SU-DHL-6 (cell line): ENCODE data around the gene CCDC187.

Experiments
- H2AFZ ChIP-seq: fragments of 200-600 bp; sonication (generic); 2 replicates; pipeline ENCODE4 v1.6.1; 2014; ENCODE audit warnings: low read depth, mild to moderate bottlenecking, moderate library complexity, mixed read lengths, antibody characterized with exemption, low read length; ENCODE audit not compliant: severe bottlenecking
- H3F3A ChIP-seq: fragments of 200-600 bp; shearing (Covaris generic); 2 replicates; pipeline ENCODE4 v1.6.0; 2016; ENCODE audit warnings: antibody characterized with exemption, mild to moderate bottlenecking; ENCODE audit not compliant: insufficient read depth
- H3K27ac ChIP-seq: fragments of 200-600 bp; sonication (generic); 2 replicates; pipeline ENCODE4 v1.5.1; 2016; ENCODE audit warnings: low read depth, mild to moderate bottlenecking, low read length, moderate library complexity, mixed read lengths
- H3K27me3 ChIP-seq: fragments of 200-600 bp; sonication (generic), shearing (Covaris generic); 2 replicates; pipeline ENCODE4 v1.6.0; 2014; ENCODE audit warnings: mild to moderate bottlenecking, low read length
- H3K36me3 ChIP-seq: fragments of 200-600 bp; sonication (generic); 2 replicates; pipeline ENCODE4 v1.6.1; 2014; ENCODE audit warnings: mild to moderate bottlenecking, low read length, mixed read lengths
- H3K4me2 ChIP-seq: fragments of 300-600, 200-600 bp; shearing (Covaris generic), sonication (generic); 2 replicates; pipeline ENCODE4 v1.6.0; 2014; ENCODE audit warnings: low read length, low read depth, mild to moderate bottlenecking; ENCODE audit not compliant: poor library complexity, severe bottlenecking
- H3K4me3 ChIP-seq: fragments of 200-600 bp; sonication (generic); 2 replicates; pipeline ENCODE4 v1.5.1; 2014; ENCODE audit warnings: antibody characterized with exemption, low read length, mild to moderate bottlenecking, mixed read lengths; ENCODE audit not compliant: insufficient read depth, poor library complexity, severe bottlenecking
- H3K79me2 ChIP-seq: fragments of 200-600 bp; sonication (generic); 2 replicates; pipeline ENCODE4 v1.6.1; 2014; ENCODE audit warnings: mild to moderate bottlenecking, low read length, moderate library complexity; ENCODE audit not compliant: insufficient read depth
- H3K9ac ChIP-seq: fragments of 200-600 bp; sonication (generic); 2 replicates; pipeline ENCODE4 v1.7.0; 2014; ENCODE audit warnings: mild to moderate bottlenecking, low read length
- H3K9me2 ChIP-seq: fragments of 200-600 bp; sonication (generic); replicated peaks from 2 replicates; pipeline ENCODE4 v1.6.1; 2014; ENCODE audit warnings: low read length; ENCODE audit not compliant: insufficient read depth
- H3K9me3 ChIP-seq: fragments of 200-600 bp; sonication (generic); 2 replicates; pipeline ENCODE4 v1.6.1; 2014; ENCODE audit warnings: low read length, mixed read lengths; ENCODE audit not compliant: insufficient read depth
- H4K20me1 ChIP-seq: fragments of 200-600 bp; sonication (generic); 2 replicates; pipeline ENCODE4 v1.6.1; 2014; ENCODE audit warnings: low read depth, mild to moderate bottlenecking, antibody characterized with exemption, low read length, moderate library complexity, mixed read lengths
- CTCF ChIP-seq: fragments of 200-600 bp; sonication (generic); IDR thresholded peaks from one replicate; pipeline ENCODE4 v1.5.1; 2017; ENCODE audit warnings: antibody characterized with exemption, mild to moderate bottlenecking, low read length, moderate library complexity; ENCODE audit not compliant: insufficient read depth, poor library complexity, severe bottlenecking
- EZH2phosphoT487 ChIP-seq: fragments of 200-600 bp; sonication (generic), shearing (Covaris generic); conservative IDR thresholded peaks from 2 replicates; pipeline ENCODE4 v1.6.1; 2018; ENCODE audit warnings: mild to moderate bottlenecking, antibody characterized with exemption, low read length, moderate library complexity, mixed read lengths

The CCDC187 gene

GRCh38 chr9:136258786-136259516, 44.9 kb downstream of the CCDC187 start:
- H3K9me2 ChIP-seq, result no peaks in the 10 kb centered on the region
- H2AFZ ChIP-seq, result no peak overlapping the region
- H3K4me3 ChIP-seq, result no peak overlapping the region
- H3F3A ChIP-seq, result no peaks in the 10 kb centered on the region
- TF ChIP-seq EZH2phosphoT487, result no peak
- no peak for TF ChIP-seq CTCF
- H4K20me1 ChIP-seq, result no peaks in the 10 kb centered on the region
- no peak overlapping the region for H3K27ac ChIP-seq
- H3K9me3 ChIP-seq, result no peaks in the 10 kb centered on the region
- no peaks in the 10 kb centered on the region for H3K79me2 ChIP-seq
- no peak overlapping the region for H3K9ac ChIP-seq
- no peaks in the 10 kb centered on the region for H3K36me3 ChIP-seq
- H3K4me2 ChIP-seq, result no peak overlapping the region
- no peaks in the 10 kb centered on the region for H3K27me3 ChIP-seq

- no peaks in the 10 kb centered on the region for H3K79me2 ChIP-seq
- no peaks in the 10 kb centered on the region for H3K36me3 ChIP-seq
- no peak overlapping the region for H3K9ac ChIP-seq
- no peaks in the 10 kb centered on the region for H3K27me3 ChIP-seq
- no peak overlapping the region for H3K4me3 ChIP-seq
- no peak overlapping the region for H3K27ac ChIP-seq
- H3K9me2 ChIP-seq, result no peaks in the 10 kb centered on the region
- no peak overlapping the region for H3K4me2 ChIP-seq
- no peaks in the 10 kb centered on the region for H4K20me1 ChIP-seq
- TF ChIP-seq EZH2phosphoT487 (no peak), CTCF (no peak)
- no peaks in the 10 kb centered on the region for H3K9me3 ChIP-seq
- no peak overlapping the region for H2AFZ ChIP-seq
- H3F3A ChIP-seq, result no peaks in the 10 kb centered on the region
Measured at GRCh38 chr9:136258299-136258625, 45.6 kb downstream of the CCDC187 start.

- Histone ChIP-seq H3K27me3 (no peaks in the 10 kb centered on the region), H3K9ac (no peak overlapping the region), H3K27ac (no peak overlapping the region), H3F3A (no peaks in the 10 kb centered on the region), H3K9me2 (no peaks in the 10 kb centered on the region), H2AFZ (no peak overlapping the region), H3K9me3 (no peaks in the 10 kb centered on the region), H3K4me3 (no peak overlapping the region), H3K4me2 (no peak overlapping the region), H4K20me1 (no peaks in the 10 kb centered on the region), H3K79me2 (no peaks in the 10 kb centered on the region), H3K36me3 (no peaks in the 10 kb centered on the region)
- TF ChIP-seq EZH2phosphoT487 (no peak), CTCF (no peak)
Measured at GRCh38 chr9:136257381-136258298, 46.3 kb downstream of the CCDC187 start.
